HCT116 (cell line): ENCODE results near the gene TBC1D16. TPM values are rescaled to one million over a fixed set of nuclear protein-coding genes. Genes with fewer than 3 reads are reported as not detected.

Source experiments
- ATAC-seq: fragments of 200-7000 bp; cut with Tn5 transposase; 2 replicates; pipeline ENCODE4 v1.9.1; 2020; ENCODE audit warnings: mild to moderate bottlenecking, moderate library complexity
- BruUV-seq: library from RNA; stranded (reverse); fragments of 400-500 nt; replicated peaks from 2 replicates; lab custom pipeline; 2021; lab: Mats Ljungman, UMichigan
- CTCF ChIA-PET: fragments of 300-600 bp; sonication (Branson Sonifier 250); formaldehyde crosslinking; loops from one replicate; lab custom pipeline; 2021; ENCODE audit warnings: antibody characterized with exemption; lab: Charles Lee
- POLR2A ChIA-PET: fragments of 300-600, 350-600 bp; sonication (Branson Sonifier 250); formaldehyde crosslinking; loops from one replicate; lab custom pipeline; 2021; ENCODE audit warnings: antibody characterized with exemption; lab: Charles Lee
- RAD21 ChIA-PET, 2 experiments: fragments of 300-600 bp; sonication (Branson Sonifier 250); formaldehyde crosslinking; loops; one replicate each; lab custom pipeline; 2023; ENCODE audit warnings: low total read pairs in 2 of 2; ENCODE audit not compliant: uncharacterized antibody in 2 of 2, unreplicated experiment in 2 of 2, low non-redundant PET in 1 of 2; lab: Charles Lee
- DNase-seq: peaks from one replicate; pipeline ENCODE4 v3.0.0-alpha.2; 2010; ENCODE audit warnings: low read depth, low spot score
- H2AFZ ChIP-seq: fragments of 200-600 bp; shearing (Covaris generic), sonication (generic); 2 replicates; pipeline ENCODE4 v1.6.1; 2017; ENCODE audit warnings: low read depth, mixed run types, mixed read lengths, antibody characterized with exemption, low read length; ENCODE audit not compliant: poor library complexity, severe bottlenecking
- H3K27ac ChIP-seq: 2 replicates; pipeline ENCODE4 v1.5.1; 2012; ENCODE audit warnings: low read depth, low read length
- H3K27me3 ChIP-seq: fragments of 200-600 bp; sonication (generic); 2 replicates; pipeline ENCODE4 v1.6.1; 2016; ENCODE audit warnings: mixed run types, low read length, mixed read lengths; ENCODE audit not compliant: insufficient read depth
- H3K36me3 ChIP-seq, 2 experiments: fragments of 200-500 bp in 1 of 2; fragments of 200-600 bp in 1 of 2; sonication (Bioruptor generic) in 1 of 2; sonication (generic) in 1 of 2; 2 replicates each; pipeline versions ENCODE4 v1.5.1 to v1.6.1; 2014 to 2016; ENCODE audit warnings: low read length in 2 of 2, inconsistent platforms in 1 of 2, mixed read lengths in 1 of 2, mixed run types in 1 of 2; ENCODE audit not compliant: insufficient read depth in 2 of 2, control insufficient read depth in 1 of 2
- H3K4me1 ChIP-seq, 2 experiments: fragments of 200-600 bp in 1 of 2; sonication (generic) in 1 of 2; 2 replicates each; pipeline versions ENCODE4 v1.5.1 to v1.6.1; 2012 to 2017; ENCODE audit warnings: low read length in 2 of 2, inconsistent platforms in 1 of 2, mild to moderate bottlenecking in 1 of 2, mixed read lengths in 1 of 2, mixed run types in 1 of 2, moderate library complexity in 1 of 2; ENCODE audit not compliant: insufficient read depth in 2 of 2, control insufficient read depth in 1 of 2
- H3K4me2 ChIP-seq: fragments of 200-600 bp; sonication (generic); 2 replicates; pipeline ENCODE4 v1.6.1; 2017; ENCODE audit warnings: mixed run types, low read length, mixed read lengths
- H3K4me3 ChIP-seq, 2 experiments: fragments of 200-600 bp in 1 of 2; sonication (generic) in 1 of 2; replicated peaks in 1 of 2; 2 replicates each; pipeline ENCODE4 v1.5.1; 2011 to 2016; ENCODE audit warnings: low read length in 2 of 2, control low read depth in 1 of 2, low read depth in 1 of 2, mild to moderate bottlenecking in 1 of 2, mixed read lengths in 1 of 2, mixed run types in 1 of 2
- H3K79me2 ChIP-seq: fragments of 200-600 bp; sonication (generic); 2 replicates; pipeline ENCODE4 v1.6.1; 2017; ENCODE audit warnings: mild to moderate bottlenecking, mixed run types, low read length, moderate library complexity, mixed read lengths; ENCODE audit not compliant: insufficient read depth
- H3K9ac ChIP-seq: fragments of 200-600 bp; sonication (generic); 2 replicates; pipeline ENCODE4 v1.6.1; 2016; ENCODE audit warnings: low read length, mixed read lengths
- H3K9me2 ChIP-seq: fragments of 200-600 bp; sonication (generic), shearing (Covaris generic); 2 replicates; pipeline ENCODE4 v1.6.1; 2017; ENCODE audit warnings: mixed run types, mild to moderate bottlenecking, moderate library complexity; ENCODE audit not compliant: insufficient read depth
- H3K9me3 ChIP-seq, 2 experiments: fragments of 200-500 bp in 1 of 2; fragments of 200-600 bp in 1 of 2; sonication (Bioruptor generic) in 1 of 2; sonication (generic) in 1 of 2; 2 replicates each; pipeline ENCODE4 v1.6.1; 2014 to 2017; ENCODE audit warnings: low read length in 2 of 2, mixed read lengths in 2 of 2, inconsistent platforms in 1 of 2, low read depth in 1 of 2, mild to moderate bottlenecking in 1 of 2, mixed run types in 1 of 2, moderate library complexity in 1 of 2; ENCODE audit not compliant: control insufficient read depth in 1 of 2, insufficient read depth in 1 of 2
- H4K20me1 ChIP-seq: fragments of 200-600 bp; sonication (generic), shearing (Covaris generic); 2 replicates; pipeline ENCODE4 v1.6.1; 2017; ENCODE audit warnings: mixed run types, mild to moderate bottlenecking, moderate library complexity; ENCODE audit not compliant: insufficient read depth
- EGR1 ChIP-seq: IDR thresholded peaks from 2 replicates; pipeline ENCODE4 v1.6.1; 2012; ENCODE audit warnings: low read depth
- intact Hi-C: fragments of 100-400 bp; cut with micrococcal nuclease; formaldehyde crosslinking; loops from 2 replicates; pipeline ENCODE4 v1.10.0; 2022
- total RNA-seq: library from RNA; stranded (reverse); gene quantifications from one replicate; pipeline ENCODE4 v1.2.1, GENCODE V29; 2021; ENCODE audit not compliant: unreplicated experiment
- TF ChIP-seq, protein P1 (sequence below): IDR thresholded peaks from 2 replicates; pipeline ENCODE4 v1.6.1; 2011; ENCODE audit warnings: mild to moderate bottlenecking, low read length, moderate library complexity; ENCODE audit not compliant: insufficient replicate concordance; ENCODE audit errors: extremely low read depth

The TBC1D16 gene
- total RNA-seq, 1 experiment from 2014 or later = 31.1 TPM

DNA sequence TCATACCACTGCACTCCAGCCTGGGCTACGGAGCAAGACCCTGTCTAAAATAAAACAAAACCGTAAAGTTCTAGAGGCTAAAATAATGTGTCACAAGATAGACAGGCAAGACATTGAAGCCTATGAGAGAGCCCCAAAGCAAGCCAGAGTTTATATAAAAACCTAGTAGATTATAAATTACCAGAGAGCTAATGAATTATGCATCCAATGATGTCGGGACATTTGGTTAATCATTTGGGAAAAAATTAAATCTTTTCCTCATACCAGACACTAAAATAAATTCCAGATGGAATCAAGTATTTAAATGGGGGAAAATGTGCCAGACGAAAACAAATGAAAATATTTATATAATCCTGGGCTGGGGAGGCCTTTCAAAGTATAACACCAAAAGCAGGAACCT, 25.0 kb upstream of the TBC1D16 start:
- DNase-seq (no peak), ATAC-seq (no peak)
- Histone ChIP-seq H3K4me2 (no peak overlapping the region), H3K27ac (no peak overlapping the region), H3K36me3 (no peaks in the 10 kb centered on the region), H4K20me1 (no peaks in the 10 kb centered on the region), H3K9ac (no peak overlapping the region), H3K4me3 (no peak overlapping the region), H3K4me1 (peaks cover 10 to 21% of the 10 kb centered on the region in 2 experiments), H3K79me2 (no peaks in the 10 kb centered on the region), H3K27me3 (no peaks in the 10 kb centered on the region), H3K9me3 (no peaks in the 10 kb centered on the region), H2AFZ (no peak overlapping the region), H3K9me2 (no peaks in the 10 kb centered on the region)
- intact Hi-C loops = no loop called here
- RAD21 ChIA-PET = no interaction called here
- TF ChIP-seq, protein P1, sequence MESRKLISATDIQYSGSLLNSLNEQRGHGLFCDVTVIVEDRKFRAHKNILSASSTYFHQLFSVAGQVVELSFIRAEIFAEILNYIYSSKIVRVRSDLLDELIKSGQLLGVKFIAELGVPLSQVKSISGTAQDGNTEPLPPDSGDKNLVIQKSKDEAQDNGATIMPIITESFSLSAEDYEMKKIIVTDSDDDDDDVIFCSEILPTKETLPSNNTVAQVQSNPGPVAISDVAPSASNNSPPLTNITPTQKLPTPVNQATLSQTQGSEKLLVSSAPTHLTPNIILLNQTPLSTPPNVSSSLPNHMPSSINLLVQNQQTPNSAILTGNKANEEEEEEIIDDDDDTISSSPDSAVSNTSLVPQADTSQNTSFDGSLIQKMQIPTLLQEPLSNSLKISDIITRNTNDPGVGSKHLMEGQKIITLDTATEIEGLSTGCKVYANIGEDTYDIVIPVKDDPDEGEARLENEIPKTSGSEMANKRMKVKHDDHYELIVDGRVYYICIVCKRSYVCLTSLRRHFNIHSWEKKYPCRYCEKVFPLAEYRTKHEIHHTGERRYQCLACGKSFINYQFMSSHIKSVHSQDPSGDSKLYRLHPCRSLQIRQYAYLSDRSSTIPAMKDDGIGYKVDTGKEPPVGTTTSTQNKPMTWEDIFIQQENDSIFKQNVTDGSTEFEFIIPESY = no peak
- CTCF ChIA-PET = interaction anchor here (1.2 kb wide), 1 partner anchor 22 kb away, joined by 3 read pairs; no protein-coding TSS in a partner anchor
- POLR2A ChIA-PET = no interaction called here
- no TSS peak for BruUV-seq

DNA sequence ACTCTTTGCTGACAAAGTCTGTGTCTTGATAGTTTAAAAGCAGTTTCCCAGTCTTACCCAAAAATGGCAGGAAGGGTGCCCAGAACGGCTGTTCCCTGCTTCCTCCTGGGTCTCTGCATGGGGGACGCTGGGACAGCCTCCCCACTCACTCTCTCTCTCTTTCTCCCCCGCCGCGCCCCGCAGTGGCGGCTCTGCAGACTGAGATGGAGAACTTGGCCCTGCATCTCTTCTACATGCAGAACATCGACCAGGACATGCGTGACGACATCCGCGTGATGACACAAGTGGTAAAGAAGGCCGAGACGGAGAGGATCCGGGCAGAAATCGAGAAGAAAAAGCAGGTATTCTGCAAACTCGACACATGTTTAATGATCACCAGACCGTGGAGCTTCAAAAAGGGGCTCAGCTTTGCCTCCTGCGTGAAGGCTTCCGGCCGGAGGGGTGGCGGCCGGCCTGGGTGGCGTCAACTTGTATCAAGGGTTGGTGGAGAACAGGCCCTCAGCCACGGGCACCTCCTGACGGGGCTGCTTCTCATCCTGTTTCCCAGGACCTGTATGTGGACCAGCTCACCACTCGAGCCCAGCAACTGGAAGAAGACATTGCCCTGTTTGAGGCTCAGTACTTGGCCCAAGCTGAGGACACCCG, 22.8 kb upstream of the TBC1D16 start:
- no peaks in the 10 kb centered on the region for H3K36me3 ChIP-seq
- no peaks in the 10 kb centered on the region for H3K79me2 ChIP-seq
- ATAC-seq = no peak
- H4K20me1 ChIP-seq = no peaks in the 10 kb centered on the region
- H3K9me3 ChIP-seq = no peaks in the 10 kb centered on the region
- no peak for DNase-seq
- H3K27me3 ChIP-seq = no peaks in the 10 kb centered on the region
- H3K9me2 ChIP-seq = no peaks in the 10 kb centered on the region
- ChIA-PET POLR2A (no interaction called here), CTCF (no interaction called here), RAD21 (no interaction called here)
- intact Hi-C loops = no loop called here
- H3K27ac ChIP-seq = no peak overlapping the region
- no TSS peak for BruUV-seq
- no peak overlapping the region for H3K4me2 ChIP-seq
- no peak for TF ChIP-seq EGR1
- no peak overlapping the region for H3K9ac ChIP-seq
- no peak overlapping the region for H2AFZ ChIP-seq
- peaks cover 0 to 8% of the 10 kb centered on the region in 2 experiments; a peak in 2 of 4 replicates for H3K4me1 ChIP-seq
- no peak overlapping the region for H3K4me3 ChIP-seq
